GM18526 (cell line): ENCODE measurements around the gene FBRSL1.

Experiments
- POLR2A ChIP-seq: IDR thresholded peaks from 3 replicates; pipeline ENCODE4 v1.6.1; 2011; ENCODE audit not compliant: insufficient read length; ENCODE audit errors: extremely low read depth

Gene FBRSL1

DNA sequence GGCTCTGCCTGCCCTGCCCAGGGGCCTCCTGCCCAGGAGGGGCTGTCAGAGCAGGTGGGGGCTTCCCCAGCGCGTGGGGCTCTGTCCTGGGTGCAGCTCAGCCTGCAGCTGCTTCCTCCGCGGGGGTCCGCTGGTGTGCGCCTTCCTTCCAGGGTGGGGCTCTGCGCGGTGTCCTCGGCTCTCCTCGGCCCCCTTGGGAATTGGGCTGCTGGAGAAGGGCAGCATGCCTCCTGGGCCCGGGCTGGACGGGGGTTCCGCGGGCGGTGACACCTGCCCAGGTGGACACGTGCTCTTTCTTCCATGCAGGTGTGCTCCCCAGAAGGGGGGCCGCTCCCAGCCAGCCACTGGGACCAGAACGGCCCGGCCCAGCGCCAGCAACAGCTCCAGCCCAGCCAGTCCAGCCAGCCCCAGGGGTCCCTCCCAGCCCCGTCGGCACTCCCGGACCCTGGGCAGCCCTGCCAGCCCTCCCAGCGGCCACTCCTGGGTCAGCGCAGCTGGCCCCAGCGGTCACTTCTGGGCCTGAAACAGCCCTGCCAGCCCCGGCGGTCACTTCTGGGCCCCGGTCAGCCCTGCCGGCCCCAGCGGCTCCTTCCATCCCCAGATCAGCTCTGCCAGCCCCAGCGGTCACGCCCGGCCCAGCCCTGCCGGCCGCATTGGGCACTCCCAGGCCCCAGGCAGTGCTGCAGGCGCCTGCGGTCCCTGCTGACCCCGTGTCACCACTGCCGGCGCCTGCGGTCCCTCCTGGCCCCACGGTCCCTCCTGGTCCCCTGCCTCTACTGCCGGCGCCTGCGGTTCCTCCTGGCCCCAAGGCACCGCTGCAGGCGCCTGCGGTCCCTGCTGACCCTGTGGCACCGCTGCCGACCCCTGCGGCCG lies 19.1 kb downstream of the FBRSL1 start:
- no peak for TF ChIP-seq POLR2A

DNA sequence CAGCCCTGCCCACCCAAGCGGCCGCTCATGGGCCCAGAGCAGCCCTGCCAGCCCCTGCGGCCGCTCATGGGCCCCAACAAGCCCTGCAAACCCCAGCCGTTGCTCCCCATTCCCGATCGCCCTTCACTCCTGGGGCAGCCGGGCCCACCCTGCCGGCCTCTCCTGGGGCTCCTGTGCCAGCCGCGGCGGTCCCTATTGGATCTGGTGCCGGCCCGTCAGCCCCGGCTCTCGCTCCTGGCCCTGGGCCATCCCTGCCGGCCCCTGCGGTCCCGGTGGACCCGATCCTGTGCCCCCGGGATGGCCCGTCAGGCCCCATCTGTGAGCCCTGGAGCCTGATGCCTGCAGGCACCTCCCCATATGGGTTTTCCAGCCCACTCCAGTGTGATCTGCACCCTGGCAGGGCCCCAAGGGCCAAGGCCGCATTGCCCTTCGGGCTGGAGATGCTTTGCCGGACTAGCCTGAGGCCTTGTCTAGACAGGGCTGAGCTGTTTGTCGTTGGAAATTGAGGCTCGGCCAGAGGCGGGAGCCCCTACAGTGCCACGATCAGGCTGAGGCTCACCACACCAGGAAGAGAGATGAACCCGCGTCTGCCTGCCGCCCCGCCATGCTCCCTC lies 20.3 kb downstream of the FBRSL1 start:
- no peak for TF ChIP-seq POLR2A

DNA sequence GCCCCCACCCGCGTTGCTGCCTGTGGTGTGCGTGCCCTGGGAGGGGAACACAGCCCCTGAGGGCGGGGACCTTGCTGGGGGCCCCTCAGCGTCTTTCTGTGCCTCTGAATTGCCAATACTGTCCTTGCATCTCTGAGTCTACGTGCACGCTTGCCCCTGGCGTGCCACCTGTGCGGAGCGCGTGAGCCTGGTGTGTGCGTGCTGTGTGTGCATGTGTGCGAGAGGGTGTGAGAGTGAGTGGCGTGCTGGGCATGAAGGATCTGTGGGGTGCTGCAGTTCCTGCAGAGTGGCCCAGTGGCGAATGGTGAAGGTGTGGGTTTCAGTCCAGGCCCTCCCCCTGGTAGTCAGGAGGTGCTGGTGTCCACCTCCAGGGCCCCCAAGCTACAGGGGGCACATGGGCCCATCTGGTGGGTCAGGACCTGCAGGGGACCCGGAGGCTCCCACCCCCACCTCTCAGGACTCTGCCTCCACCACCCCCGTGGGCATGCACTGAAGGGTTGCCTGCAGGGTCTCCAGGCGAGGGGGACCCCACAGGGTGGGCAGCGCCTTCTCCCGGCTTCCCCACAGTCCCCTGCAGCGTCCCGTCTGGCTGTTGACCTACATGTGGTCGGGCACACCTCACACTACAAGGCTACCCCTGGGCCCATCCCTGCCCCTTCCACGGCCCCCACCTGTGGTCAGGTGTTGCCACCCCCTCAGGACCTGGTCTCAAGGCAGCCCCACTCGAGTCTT lies 21.0 kb downstream of the FBRSL1 start:
- TF ChIP-seq POLR2A: no peak

DNA sequence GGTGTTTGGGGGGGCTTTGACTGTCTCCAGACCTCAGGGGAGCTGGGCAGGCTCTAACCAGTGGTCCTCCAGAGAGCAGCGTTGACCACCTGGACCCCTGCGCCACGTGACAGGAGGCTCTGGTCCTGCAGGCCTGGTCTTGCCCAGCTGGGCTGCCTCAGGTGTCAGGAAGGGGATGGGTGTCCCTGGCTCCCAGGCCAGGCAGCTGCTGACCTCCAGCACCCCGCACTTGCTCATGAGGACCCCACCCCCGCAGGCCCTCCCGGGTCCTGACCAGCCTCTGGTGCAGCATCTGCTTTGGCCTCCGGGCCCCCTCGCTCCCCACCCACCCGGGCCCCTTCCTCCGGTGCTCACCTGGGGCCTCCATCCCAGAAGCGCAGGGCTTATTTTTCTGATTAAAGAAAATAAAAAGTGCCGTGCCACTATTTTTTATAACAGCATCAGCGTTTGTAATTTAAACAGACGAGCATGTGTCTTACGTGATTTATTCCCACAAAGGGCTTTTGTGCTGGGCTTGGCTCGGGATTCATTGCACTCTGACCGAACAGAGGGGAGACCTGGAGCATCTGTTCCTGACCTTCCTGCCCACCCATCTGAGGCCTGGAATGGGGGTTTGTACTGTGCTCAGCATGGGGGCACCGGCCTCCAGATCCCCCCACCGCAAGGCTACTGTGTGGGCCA lies 21.7 kb downstream of the FBRSL1 start:
- TF ChIP-seq POLR2A: no peak

DNA sequence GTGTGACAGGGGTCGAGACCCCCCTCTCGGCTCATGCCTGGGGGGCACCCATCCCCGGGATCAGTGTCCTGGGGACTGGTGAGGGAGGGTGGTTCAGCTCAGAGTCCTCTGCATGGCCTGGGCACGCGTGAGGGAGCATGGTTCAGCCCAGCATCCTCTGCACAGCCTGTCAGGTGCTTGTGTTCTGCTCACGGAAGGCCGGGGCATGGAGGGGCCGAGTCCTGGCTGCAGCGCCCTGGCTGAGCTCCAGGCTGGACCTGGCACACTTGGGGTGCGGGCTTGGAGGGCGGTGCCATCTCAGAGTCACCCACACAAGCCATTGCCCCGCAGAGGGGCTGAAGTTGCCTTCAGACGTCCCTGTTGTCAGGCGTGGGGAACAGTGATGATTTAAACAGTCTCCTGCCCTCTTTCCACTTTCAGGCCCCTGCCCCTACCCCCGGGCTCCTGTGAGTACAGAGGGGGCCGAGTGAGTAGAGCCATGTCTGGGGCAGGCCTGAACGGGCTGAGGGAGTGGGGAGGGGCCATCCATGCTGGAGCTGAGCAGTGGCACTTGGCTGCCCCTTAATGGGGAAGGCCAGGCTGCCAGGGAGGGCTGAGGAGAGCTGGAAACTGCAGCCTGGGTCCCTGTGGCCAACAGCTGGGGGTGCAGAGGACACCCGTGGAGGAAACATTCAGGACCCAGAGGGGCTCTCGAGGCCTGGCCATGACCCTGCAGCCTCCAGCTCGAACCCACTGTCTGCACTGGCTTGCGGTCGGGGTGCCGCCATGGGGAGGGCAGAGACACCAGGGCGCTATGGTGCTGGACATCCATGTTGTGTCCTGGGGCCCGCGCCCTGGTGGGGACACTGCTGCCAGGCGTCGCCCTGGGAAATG lies 22.5 kb downstream of the FBRSL1 start:
- no peak for TF ChIP-seq POLR2A

DNA sequence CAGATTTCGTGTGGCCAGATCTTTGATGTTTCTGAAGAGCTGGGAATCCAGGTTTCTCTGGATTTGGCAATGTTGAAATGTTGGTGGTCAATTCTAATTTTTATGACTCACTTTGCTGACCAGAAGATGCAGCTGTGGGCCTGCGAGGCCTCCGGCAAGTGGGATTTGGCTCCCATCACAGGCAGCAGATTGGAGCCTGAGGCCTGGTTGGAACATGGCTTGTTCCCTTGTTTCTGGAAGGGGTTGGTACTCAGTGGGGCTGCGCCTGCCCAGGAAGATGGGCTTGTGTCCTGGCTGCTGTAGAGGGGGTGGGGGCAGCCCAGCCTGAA lies 23.1 kb downstream of the FBRSL1 start:
- TF ChIP-seq POLR2A: no peak

DNA sequence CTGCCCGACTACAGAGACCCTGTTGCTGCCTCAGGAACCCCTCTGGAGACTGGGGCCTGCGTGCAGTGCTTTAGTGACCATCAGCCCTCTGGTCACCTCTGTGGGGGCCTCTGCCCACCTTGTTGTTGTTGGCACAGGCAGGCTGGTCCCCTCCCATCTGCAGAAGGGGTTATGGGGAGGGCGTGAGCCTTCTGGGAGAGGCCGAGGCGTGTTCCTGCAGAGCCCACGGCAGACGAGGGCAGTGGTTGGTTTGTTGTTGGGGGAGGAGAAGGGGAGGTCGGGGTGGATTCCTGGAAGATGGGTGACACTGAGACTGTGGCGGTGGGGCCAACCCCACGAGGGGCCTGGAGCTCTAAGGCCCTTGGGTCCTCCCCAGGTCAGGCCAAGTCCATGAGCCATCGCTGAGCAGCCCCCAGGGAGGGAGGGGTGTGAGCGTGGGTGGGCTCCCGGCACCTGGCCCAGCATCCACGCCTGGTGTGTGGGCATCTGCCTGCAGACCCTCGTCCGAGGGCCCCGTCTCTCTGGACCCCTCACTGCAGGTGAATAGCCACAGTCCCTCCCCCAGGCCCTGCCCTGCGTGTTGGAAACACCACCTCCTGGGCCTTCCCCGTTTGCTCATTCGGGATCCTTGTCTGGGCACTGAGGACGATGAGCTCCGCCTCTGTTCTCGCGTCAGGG lies 23.6 kb downstream of the FBRSL1 start:
- TF ChIP-seq POLR2A: no peak

DNA sequence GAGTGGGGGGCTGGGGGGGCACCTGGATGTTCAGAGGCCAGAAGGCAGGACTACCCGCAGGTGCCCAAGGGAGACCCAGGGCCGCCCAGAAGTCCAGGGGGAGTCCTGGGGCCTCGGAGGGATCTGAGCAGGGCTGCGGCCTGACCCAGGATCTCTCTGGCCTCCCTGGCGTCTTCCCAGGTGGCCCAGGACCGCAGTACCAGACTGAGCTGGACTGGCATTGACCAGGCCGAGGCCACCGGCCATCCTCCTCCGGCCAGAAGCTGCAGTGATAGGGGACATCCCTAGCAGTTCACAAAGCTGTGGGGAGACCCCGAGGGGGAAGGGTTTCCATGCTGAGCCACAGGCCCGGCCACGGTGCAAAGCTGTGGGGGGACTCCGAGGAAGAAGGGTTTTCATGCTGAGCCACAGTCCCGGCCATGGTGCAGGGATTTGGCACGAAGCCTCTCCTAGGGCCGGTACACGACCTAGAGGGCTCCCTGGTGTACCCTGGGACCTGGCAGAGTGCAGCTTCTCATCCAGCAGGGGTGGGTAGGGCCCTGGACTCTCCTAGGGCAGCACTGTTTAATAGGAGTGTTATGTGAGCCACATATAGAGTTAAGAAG lies 24.4 kb downstream of the FBRSL1 start:
- TF ChIP-seq POLR2A: no peak

DNA sequence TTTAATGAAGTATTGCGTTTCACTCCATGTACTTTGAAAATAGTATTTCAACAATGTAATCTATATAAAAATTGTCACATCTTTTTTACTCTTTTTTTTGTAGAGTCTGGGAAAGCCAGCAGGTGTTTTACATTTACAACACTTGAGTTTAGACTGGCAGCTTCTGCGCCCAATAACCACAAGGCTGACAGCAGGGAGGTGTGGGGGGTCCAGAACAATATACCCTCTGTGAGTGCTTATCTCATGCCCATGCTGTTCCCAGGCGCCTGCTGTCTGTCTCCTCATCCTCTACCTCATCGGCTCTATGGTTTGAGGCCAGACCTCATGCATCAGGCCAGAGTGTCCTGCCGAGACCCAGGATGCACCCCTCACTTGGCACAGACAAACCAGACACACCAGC lies 24.9 kb downstream of the FBRSL1 start:
- no peak for TF ChIP-seq POLR2A

DNA sequence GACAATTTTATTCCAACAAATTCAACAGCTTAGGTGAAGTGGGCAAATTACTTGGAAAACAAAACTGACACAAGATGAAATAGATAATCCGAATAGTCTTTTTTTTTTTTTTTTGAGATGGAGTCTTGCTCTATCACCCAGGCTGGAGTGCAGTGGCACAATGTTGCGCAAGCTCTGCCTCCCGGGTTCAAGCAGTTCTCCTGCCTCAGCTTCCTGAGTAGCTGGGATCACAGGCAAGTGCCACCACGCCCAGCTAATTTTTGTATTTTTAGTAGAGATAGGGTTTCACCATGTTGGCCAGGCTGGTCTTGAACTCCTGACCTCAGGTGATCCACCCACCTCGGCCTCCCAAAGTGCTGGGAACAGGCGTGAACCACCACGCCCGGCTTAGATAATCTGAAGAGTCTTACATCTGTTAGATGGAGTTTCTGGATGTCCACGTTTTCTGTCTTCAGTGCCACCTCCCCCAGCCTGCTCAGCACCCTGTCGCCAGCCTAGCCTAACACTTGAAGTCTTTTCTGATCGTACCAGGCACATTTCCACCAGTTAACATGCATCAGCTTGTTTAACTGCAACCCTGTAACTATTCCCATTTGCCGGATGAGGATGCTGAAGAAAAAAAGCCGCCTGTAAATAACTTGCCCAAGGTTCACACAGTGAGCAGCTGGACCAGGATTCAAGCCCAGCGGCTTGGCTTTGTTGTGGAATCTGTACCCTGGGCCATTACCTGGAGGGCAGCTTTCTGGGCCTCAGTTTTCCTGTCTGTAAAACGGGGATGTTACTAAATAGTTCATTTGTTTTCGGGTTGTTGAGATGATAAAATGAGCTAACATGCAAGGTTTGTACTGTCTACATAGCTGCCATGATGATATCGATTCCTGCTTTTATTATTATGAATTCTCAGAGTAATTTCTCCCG lies 26.4 kb downstream of the FBRSL1 start:
- TF ChIP-seq POLR2A: no peak

DNA sequence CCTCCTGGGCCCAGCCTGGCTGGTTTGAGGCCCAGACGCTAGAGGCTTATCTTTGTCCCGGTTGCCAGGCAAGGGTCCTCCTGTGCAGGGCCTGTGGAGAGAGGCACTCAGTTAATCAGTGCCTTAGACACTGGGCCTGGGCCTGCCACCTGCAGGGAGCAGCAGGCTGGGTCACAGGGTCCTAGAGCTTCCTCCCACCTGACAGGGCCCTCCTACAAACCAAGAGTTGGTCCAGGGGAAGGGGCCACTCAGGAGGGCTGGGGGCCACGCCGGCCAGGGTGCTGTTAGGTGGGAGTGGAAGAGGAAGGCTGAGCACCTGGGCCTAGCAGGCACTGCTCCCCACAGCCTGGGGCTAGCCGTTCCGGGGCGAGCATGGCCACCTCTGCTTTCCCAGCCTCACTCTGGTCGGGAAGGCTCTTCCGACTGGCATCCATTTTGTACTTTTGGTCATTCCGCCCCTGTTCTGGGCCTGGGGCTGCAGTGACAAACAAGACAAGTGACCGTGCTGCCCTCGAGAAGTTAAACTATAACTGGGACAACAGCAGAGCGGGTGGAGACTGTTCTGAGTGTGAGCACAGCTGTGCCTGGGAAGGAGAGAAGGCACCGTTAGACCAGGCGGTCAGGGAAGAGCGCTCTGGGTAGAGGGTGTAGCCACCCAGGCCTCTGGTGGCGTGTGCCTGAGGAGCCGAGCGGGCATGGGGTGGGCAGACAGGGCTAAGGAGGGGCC lies 27.2 kb downstream of the FBRSL1 start:
- no peak for TF ChIP-seq POLR2A

DNA sequence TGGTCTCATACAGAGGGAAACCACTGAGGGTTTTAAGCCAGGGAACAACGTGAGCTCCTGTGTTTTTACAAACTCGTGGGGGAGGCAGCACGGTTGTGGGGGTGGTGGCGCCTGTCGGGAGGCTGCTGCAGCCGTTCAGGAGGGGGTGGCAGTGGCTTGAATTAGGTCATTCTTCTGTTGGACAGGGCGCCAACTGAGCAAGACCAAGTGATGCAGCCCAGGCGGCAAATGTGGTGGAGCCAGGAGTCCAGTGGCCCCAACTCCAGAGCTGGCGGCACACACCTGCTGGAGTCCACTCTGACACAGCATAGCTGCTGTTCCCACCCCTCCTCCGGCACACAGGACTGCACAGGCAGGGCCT lies 27.8 kb downstream of the FBRSL1 start:
- no peak for TF ChIP-seq POLR2A

DNA sequence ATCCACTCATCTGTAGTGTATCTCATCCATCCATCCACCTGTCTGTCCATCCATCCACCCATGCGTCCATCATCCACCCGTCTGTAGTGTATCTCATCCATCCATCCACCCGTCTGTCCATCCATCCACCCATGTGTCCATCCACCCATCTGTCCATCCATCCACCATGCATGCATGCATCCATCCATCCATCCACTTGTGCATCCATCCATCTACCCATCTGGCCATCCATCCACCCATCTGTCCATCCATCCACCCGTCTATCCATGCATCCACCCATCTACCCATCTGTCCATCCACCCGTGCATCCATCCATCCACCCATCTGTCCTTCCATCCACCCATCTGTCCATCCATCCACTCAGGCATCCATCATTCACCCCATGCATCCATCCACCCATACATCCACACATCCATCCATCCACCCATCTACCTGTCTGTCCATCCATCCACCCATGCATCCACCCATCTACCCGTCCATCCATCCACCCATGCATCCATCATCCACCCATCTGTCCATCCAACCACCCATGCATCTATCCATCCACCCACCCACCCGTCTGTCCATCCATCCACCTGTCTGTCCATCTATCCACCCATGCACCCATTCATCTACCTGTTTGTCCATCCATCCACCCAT lies 28.5 kb downstream of the FBRSL1 start:
- no peak for TF ChIP-seq POLR2A
